GM18499 (cell line): ENCODE results near the gene CACNA1F.

Experiments
- ATAC-seq: cut with Tn5 transposase; IDR thresholded peaks from one replicate; pipeline ENCODE4 v1.9.1; 2021; ENCODE audit warnings: moderate number of reproducible peaks; ENCODE audit not compliant: insufficient read depth, unreplicated experiment

CACNA1F gene

DNA sequence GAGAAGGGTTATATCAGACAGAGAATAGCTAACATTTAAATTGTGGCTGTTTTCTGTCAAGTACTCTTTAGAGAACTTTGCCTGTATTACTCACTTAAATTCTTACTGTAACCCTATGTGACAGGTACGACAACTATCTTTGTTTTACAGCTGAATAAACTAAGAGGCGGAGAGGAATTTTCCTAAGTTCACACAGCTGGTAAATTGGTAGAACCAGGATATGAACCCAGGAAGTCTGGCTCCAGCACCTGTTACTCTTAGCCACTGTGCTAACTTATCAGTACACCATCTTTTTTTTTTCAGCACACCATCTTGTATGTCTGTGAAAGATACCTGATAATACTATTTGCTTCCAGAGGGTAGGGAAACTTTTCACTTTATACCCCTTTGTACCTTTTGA is 31.1 kb downstream of the CACNA1F start:
- no peak for ATAC-seq

DNA sequence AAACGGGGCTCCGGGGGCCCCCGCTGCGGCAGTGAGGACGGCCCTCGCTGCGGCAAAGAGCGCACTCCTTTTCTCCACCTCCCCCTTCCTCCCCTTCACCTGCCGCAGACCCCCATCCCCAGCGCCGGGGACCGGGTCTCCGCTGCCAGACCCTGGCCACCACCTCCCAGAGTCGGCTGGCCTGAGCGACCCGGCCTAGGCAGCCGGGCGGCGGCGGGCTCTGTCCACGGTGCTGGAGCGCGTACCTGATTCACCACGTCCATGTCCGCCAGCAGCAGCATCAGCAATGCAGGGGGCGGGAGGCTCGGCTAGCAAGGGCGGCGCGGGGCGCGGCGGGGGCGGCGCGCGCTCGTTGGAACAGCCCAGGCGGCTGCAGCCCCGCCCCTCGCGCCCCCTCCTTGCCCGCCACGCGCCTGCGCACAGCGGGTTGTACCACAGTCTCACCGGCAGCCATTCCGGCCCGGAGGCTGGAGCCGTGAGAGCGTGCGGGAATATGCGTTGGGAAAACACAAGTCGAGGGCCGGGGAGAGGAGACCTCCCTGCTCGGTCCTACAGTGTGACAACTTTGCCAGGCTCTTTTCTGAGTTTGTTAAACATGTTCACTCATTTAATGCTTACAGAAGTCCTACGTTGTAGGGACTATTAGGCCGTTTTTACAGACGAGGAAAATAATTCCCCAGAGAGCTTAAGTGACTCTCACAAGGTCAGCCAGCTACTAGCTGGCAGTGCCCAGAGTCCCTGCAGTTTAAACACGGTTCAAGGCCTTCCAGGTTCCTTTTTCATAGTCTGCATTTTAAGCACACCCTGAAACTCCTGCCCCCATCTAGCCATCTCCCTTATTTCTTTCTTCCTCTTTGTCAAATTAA is 33.0 kb downstream of the CACNA1F start, which contains the start of gene SYP:
TSS of gene SYP (minus strand) at position 288 of the 866 bp plus-strand sequence. CDS start at position 281, 7 bp downstream.
- ATAC-seq: no peak

DNA sequence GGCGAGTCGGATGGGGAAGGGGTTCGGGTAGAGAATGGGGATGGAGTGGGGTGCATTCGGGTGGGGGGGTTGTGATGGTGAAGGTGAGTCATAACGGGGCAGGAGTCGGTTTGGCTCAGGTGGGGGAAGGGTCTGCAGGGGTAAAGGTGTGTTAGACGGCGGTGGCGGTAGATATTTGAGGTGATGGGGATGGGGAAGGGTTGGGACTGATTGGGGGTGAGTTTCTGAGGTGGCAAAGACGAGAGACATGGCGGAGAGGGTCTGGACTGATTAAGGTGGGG is 33.9 kb downstream of the CACNA1F start:
- ATAC-seq: no peak

DNA sequence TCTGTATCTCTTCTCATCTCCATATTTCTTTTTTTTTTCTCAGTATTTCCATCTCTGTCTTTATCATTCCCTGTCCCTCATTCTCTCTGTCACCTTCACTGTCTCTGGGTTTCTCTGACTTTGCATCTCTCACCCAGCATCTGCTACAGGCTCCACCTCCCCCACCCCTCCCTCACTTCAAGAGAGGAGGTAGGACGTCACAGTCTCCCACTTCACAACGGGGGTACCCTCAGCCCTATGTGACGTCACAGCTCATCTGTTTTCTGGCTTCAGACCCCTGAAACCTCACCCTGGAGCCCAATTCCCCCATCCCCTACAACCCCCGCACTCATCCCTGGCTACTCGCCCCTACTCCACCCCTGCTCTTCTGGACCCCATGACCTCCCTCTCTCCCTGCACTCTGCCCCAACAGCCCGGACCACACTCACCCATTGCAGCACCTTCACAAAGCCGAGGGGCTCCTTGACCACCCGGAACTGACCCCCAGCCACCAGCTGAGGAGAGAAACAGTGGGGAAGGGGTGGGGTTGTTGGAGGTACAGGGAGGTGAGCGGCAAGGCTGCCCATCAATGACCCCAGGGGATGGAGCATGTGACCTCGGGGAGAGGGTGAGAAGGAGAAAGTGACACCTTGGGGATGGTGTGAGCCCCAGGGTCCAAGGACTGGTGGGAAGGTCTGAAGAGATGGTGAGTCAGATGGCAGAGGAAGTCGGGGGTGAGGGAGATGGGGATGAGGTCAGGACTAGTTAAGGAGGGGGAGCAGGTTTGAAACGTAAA is 34.4 kb downstream of the CACNA1F start:
- ATAC-seq: no peak

DNA sequence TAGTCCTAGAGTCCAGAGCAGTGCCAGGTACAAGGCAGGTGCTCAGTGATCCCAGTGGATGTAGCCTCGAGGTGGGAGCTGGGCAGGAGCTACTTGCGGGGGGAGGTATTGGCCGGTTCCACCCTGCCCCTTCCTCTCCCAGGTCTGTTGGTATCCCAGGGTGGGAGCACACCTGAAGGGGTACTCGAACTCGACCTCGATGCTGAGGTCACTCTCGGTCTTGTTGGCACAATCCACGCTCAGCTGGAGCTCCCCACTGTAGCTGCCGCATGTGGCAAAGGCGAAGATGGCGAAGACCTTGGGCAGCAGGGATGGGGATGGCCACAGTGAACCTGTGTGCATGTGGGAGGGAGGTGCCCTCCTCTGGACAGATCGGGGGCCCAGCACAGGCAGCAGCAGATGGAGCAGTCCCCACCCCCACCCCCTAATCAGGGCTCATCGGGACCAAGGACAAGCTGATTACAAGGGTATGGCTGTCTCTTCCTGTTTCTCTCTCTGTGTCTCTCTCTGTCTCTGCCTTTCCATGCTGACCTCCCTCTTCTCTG is 35.5 kb downstream of the CACNA1F start:
- no peak for ATAC-seq

DNA sequence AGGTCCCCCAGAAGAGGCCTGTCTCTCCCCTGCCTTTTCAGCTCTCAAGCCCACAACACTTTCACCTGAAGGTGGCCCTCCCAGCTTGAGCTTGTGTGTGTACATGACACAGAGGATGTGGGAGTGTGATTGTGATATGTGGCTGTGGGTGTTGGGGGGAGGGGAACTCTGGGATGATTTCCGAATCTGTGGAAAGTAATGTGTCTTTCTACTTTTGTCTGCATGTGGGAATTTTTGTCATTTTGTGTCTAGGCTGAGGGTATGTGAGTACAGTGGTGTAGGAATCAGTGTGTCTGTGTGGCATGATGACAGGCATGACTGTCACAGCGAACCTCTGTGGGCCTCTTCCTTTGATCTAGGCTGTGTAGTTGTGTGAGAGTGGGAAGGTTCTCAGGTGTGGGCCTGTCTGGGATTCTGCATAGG is 39.6 kb downstream of the CACNA1F start:
- no peak for ATAC-seq

DNA sequence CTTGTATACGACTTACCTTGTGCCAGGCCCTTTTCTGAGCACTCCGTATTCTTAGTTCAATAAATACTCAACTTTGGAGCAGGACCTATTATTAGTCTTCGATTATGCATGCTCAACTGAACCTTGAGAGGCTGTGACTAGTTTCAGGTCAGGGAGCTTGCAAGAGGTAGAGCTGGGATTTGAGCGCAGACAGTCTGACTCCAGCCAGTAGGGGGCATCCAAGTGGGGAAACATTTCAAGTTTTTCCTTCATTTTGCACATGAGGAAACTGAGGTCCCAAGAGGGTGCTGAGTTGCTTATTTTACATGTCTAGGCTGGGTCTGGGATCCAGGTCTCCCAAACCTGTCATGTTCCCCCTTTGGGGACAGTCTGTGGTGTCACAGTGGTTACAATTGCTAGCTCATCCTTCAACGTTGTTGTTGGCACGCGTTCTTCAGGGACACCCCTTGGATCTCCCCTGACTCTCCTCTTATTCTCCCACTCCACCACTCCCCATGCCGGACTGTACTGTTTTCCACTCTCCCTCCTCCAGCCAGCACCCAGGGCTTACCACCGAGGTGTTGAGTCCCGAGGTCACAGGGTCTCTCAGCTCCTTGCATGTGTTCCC is 40.3 kb downstream of the CACNA1F start:
- no peak for ATAC-seq

DNA sequence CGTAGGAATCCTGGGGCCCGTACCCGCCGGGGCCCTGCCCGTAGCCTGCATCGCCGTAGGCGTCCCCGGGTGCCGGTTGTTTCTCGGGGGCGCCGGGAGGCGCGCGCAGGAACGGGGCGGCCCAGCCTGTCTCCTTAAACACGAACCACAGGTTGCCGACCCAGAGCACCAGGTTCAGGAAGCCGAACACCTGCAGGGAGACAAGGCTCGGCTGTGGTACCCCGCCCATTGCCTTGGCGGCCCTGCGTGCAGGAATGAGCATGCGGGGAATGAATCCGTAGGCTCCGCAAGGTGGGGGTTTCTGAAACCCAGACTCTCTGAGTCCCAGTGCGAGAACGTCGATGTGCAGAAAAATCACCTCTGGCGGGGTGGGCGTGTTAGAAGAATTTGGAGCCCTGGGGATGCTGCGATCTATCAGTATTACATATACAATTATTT is 41.5 kb downstream of the CACNA1F start:
- ATAC-seq: no peak

DNA sequence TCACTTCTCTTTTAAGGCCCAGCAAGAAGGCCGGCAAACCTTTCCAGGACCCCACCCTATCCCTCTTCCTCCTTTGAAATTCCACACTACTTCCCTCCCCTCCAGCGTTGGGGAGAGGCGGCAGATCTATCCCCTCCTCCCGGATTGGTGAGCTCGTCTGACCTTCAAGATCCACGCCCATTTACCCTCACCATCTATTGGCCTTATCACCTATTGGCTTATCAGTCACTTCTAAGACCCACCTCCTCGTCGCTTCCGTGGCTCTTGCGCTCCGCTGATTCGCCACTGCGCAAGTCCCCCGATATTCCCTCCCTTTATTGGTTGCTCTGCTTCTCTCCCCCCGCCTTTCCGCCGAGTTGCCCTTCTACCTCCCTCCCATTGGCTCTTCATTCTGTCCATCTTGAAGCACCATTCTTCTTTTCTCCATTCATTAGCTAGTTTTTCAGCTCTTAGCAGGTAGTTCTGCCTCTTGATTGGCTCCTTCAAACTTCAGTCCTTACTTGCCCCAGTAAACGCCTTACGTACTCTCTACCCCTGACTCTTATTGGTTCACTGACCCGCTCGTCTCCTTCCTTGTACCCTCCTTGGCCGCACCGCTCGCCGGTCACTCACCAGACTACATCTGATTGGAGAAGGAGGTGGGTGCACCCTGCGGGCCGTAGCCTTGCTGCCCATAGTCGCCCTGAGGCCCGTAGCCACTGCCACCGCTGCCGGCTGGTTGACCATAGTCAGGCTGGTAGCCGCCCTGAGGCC is 42.1 kb downstream of the CACNA1F start:
- ATAC-seq: peak; percentile 86

DNA sequence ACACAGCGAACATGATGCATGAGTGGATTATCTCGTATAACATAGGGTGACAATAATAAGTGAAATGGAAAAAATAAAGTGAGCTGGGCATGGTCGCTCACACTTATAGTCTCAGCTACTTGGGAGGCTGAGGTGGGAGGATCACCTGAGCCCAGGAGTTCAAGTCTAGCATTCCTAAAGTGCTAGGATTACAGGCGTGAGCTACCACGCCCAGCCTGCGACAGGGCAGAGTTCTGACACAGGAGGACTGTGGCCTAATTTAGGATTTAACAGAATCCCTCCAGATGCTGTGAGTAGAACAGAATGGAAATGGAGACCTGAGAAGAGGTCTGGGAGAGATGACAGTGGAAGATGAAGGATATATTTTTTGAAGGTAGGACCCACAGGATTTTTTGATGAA is 43.5 kb downstream of the CACNA1F start:
- no peak for ATAC-seq

DNA sequence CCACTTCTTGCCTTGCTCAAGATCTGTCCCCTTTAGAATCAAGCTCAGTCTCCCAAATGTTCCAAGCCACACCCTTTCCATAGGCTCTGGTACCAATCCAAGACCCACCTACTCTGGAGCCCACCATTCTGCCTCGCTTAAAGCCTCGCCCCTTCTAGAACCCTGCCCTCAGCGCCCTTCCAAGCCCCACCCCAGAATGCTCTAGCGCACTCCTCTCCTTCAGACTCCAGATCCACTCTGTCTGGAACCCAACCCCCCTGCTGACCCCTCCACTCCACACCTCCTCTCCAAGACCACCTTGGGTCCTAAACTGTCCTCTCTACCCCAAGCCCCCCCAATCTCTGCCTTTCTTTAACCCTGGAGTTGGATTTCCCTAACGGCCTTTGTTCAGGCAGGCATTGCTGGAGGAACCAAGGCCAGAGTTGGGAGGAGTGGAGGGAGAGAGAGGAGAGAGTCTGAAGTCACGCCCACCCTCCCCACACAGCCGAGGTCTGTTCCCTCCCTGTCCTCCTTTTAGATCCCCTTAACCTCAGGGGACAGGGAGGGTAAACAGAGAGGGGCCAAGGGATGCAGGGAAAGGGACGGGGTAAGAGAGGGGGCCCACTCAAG is 44.6 kb downstream of the CACNA1F start:
- ATAC-seq: no peak

DNA sequence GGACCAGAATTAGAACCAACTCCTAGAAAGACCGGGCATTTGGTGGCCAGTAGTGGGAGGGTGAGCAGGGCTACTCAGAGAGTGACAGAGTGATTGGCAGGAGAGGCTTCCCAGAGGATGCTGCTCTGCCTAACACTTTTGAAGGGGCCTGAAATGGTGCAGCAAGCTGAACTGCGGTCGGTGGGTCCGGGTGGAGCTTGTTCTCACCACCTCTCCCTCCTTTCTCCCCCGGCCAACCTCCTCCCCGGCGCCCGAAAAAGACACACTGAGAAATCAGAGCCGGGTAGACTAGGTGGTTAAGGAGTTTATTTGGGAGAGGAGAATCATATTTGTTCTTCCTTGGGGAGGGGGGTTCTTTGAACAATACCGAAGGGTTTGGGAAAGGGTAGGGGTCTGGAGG is 45.6 kb downstream of the CACNA1F start:
- no peak for ATAC-seq

DNA sequence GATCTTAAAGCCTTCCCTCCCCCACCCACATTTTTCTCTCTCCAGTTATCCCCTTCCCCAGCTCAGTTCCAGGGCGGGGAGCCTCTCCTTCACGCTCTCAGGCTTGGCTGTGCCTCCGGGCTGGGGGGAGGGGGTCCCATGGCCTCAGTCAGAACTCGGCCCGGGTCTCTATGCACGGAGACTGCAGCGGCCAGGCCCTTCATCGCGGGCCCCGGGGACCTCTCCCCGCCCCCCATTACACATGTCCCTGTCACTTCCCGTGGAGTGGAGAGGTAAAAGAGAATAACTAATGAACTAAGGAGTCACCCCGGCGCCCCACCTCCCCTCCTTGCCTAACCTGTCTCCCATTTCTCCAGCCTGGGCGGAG is 46.1 kb downstream of the CACNA1F start:
- no peak for ATAC-seq

DNA sequence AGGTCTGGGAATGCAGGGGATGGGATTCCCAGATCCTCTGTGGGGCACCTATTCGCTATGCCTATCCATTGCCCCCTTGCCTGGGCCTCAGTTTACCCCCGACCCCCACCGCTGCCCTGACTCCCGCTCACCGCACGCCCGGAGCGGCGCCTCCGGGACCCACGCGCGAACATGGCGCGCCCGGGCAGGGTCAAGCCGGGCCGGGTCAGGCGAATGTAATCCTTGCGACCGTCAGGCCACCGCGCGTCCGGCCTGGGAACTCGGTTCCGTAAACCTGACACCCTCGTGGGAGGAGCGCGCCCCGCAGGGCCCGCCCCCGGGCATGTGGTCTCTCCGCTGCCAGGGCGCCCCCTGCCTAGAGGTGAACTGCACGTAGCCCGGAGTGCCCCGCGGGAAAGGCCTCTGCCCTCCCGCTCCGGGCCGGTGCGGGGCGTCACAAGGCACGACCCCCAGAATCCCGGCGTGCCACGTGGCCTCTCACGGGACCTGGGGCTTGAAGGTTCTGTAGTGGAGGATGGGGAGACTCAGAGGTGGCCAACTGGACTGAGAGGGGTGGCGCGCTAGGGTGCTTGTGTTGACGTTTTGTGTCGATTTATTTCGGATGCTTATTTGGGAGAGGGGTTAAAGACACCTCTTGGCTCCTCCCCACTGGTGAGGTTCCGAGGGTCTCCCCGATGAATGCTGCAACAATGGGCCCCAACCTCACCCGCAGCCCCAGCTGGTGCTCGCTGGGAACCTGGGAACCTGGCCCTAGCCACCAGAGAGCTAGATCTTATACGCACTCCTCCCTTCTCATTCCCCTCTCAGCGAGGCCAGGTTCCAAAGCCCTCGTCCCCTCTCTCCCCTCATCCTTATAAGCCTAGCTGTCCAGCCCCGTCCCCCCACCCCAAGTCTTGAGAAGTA is 46.8 kb downstream of the CACNA1F start, which contains the start of gene PRICKLE3:
TSS of gene PRICKLE3 (minus strand) at position 249 of the 903 bp plus-strand sequence. CDS start at position 173, 76 bp downstream.
- no peak for ATAC-seq

DNA sequence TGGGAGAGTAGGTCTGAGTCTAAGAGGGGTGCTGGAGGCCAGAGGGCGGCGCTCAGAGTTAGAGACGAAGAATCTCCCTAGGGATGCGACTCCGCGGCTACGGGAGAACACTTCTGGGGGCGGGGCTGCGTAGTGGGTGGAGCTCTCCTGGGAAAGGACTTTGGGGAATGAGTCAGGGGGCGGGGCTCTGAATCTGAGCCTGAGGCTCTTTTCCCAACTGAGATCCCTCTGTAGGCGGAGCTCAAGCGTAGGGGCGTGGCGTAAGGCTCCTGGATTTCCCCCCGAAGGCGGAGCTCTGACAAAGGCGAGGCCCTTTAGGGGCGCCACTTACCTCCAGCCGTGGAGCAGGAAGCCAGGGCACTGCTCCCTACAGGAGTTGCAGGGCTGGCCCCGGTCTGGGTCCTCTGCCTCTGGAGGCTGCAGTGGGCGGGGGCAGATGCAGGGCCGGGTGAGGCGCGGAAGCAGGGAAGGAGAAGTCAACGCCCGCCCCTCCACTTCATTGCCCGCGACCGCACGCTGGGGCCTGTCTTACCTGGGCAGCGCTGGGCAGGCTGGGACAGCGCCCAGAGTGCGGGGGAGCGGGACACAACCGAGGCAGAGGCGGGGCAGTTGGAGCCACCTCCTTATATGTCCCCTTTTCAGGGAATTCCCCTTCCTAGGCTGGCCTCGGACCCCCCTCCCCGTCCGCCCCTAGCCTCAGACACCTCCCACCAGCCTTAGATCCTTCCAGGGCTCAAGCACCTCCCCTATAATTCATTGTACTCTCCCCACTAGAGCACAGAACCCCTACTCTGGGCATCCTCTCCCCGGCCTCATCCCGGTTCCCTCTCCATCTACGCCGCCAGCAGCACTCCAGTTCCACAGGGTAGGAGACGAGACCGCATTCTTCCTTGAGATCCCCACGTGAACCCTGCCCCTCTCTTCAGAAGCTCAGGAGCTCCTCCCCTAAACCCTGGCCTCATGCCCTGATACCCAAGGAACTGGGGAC is 48.6 kb downstream of the CACNA1F start:
- ATAC-seq: no peak

DNA sequence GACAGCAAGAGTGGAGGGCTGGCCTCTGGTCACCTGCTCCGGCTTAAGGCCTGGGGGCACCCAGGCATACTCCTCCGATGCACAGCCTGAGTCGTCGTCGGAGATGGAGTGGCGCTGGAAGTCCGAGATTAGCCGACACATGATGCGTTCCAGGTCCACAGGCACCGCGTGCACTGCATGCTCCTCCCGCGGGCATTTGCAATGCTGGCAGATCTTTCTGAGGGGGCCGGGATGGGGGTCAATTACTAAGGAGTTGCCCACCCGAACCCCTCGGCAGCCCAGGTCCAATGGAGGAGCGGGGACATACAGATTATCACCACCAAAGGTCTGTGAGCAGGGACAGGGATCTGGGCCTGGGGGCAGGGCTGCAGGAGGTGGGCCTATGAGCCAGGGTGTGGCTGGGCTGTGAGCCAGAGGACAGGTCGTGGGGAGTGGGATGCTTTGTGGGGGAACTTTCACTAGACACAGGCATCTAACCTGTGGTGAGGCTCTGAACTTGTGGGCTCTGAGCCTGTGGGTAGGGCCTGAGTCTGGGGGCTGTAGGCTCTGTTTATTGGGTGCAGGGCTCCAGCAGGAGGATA is 49.3 kb downstream of the CACNA1F start:
- ATAC-seq: no peak

DNA sequence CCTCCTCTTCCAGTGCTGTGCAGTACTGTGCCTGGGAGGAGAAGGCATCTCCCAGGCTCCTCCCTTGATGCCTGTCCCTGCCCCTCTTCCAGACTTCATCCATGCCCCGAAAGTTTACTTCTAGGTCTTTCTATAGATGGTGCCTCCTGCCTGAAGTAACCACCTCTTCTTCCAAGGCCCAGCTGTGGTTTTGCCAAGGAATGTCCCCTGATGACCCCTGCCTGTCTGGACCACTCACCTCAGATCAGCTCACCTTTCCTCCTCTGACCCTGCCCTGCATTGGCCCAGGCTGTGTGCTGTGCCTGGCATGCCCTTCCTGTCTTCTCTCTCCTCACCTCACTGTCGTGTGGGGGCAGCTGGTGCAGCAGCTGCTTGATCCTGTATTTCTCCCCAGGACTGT is 53.8 kb downstream of the CACNA1F start:
- ATAC-seq: no peak
